SK-N-SH treated with all-trans-retinoic acid at 6 μM for 48 hours (cell line): ENCODE measurements around the gene R3HDM1.

Source experiments
- ATAC-seq: fragments of 200-7000 bp; cut with Tn5 transposase; 3 replicates; pipeline ENCODE4 v1.9.1; 2020; ENCODE audit warnings: mild to moderate bottlenecking, moderate library complexity
- ARNTL ChIP-seq: fragments of 450-650 bp; formaldehyde crosslinking; IDR thresholded peaks from 2 replicates; pipeline ENCODE4 v1.5.0; 2020; ENCODE audit warnings: low read depth, mild to moderate bottlenecking, moderate library complexity, borderline replicate concordance
- BACH2 ChIP-seq: fragments of 250-450 bp; sonication (Bioruptor Pico); IDR thresholded peaks from 2 replicates; pipeline ENCODE4 v1.9.0; 2021; ENCODE audit warnings: mild to moderate bottlenecking, borderline replicate concordance
- CREB5 ChIP-seq: fragments of 250-450 bp; sonication (Bioruptor Pico); IDR thresholded peaks from 2 replicates; pipeline ENCODE4 v1.5.1; 2020; ENCODE audit warnings: low read depth, mild to moderate bottlenecking, moderate library complexity
- CSDC2 ChIP-seq: fragments of 250-450 bp; sonication (Bioruptor Pico); IDR thresholded peaks from 2 replicates; pipeline ENCODE4 v1.5.0; 2020; ENCODE audit warnings: mild to moderate bottlenecking, moderate library complexity
- CSRNP3 ChIP-seq: fragments of 250-450 bp; sonication (Bioruptor Pico); IDR thresholded peaks from 2 replicates; pipeline ENCODE4 v1.5.1; 2021; ENCODE audit warnings: mild to moderate bottlenecking, moderate library complexity
- ESRRG ChIP-seq: fragments of 250-450 bp; sonication (Bioruptor Pico); IDR thresholded peaks from 2 replicates; pipeline ENCODE4 v1.6.1; 2021; ENCODE audit warnings: mild to moderate bottlenecking
- GLIS3 ChIP-seq: fragments of 250-450 bp; sonication (Bioruptor Pico); IDR thresholded peaks from 2 replicates; pipeline ENCODE4 v1.5.0; 2020; ENCODE audit warnings: mild to moderate bottlenecking, moderate library complexity
- ISL1 ChIP-seq: fragments of 250-450 bp; sonication (Bioruptor Pico); IDR thresholded peaks from 2 replicates; pipeline ENCODE4 v2.1.2; 2022; ENCODE audit warnings: mild to moderate bottlenecking, moderate library complexity
- OSR1 ChIP-seq: fragments of 250-450 bp; sonication (Bioruptor Pico); IDR thresholded peaks from 2 replicates; pipeline ENCODE4 v1.8.0; 2022; ENCODE audit warnings: moderate library complexity, mild to moderate bottlenecking, inconsistent platforms
- PATZ1 ChIP-seq: fragments of 250-450 bp; sonication (Bioruptor Pico); IDR thresholded peaks from 2 replicates; pipeline ENCODE4 v1.8.0; 2020; ENCODE audit warnings: mild to moderate bottlenecking, moderate library complexity, borderline replicate concordance
- POU6F1 ChIP-seq: fragments of 250-450 bp; sonication (Bioruptor Pico); IDR thresholded peaks from 2 replicates; pipeline ENCODE4 v1.8.0; 2021; ENCODE audit warnings: low read depth, mild to moderate bottlenecking, moderate library complexity, borderline replicate concordance
- PPARA ChIP-seq: fragments of 250-450 bp; sonication (Bioruptor Pico); IDR thresholded peaks from 2 replicates; pipeline ENCODE4 v1.5.0; 2020; ENCODE audit warnings: mild to moderate bottlenecking, borderline replicate concordance
- RARB ChIP-seq: fragments of 250-450 bp; sonication (Bioruptor Pico); IDR thresholded peaks from 2 replicates; pipeline ENCODE4 v1.8.0; 2021; ENCODE audit warnings: mild to moderate bottlenecking, moderate library complexity
- SNAI2 ChIP-seq: fragments of 250-450 bp; sonication (Bioruptor Pico); IDR thresholded peaks from 2 replicates; pipeline ENCODE4 v1.5.0; 2020; ENCODE audit warnings: mild to moderate bottlenecking, moderate library complexity
- TCF4 ChIP-seq: fragments of 250-450 bp; sonication (Bioruptor Pico); IDR thresholded peaks from 2 replicates; pipeline ENCODE4 v1.8.0; 2021; ENCODE audit warnings: mild to moderate bottlenecking, moderate library complexity, borderline replicate concordance
- TOX ChIP-seq: fragments of 250-450 bp; sonication (Bioruptor Pico); IDR thresholded peaks from 2 replicates; pipeline ENCODE4 v1.8.0; 2021; ENCODE audit warnings: mild to moderate bottlenecking, moderate library complexity, borderline replicate concordance
- ZC3H10 ChIP-seq: fragments of 250-450 bp; sonication (Bioruptor Pico); IDR thresholded peaks from 2 replicates; pipeline ENCODE4 v1.5.1; 2021; ENCODE audit warnings: mild to moderate bottlenecking, moderate library complexity
- ZFP3 ChIP-seq: fragments of 250-450 bp; sonication (Bioruptor Pico); IDR thresholded peaks from 2 replicates; pipeline ENCODE4 v1.5.0; 2020; ENCODE audit warnings: mild to moderate bottlenecking, moderate library complexity
- ZNF8 ChIP-seq: fragments of 450-650 bp; formaldehyde crosslinking; IDR thresholded peaks from 2 replicates; pipeline ENCODE4 v1.5.0; 2020; ENCODE audit warnings: mild to moderate bottlenecking, moderate library complexity

Gene R3HDM1

GRCh38 chr2:135633582-135633981, 102.3 kb downstream of the R3HDM1 start:
- ATAC-seq: no peak
- TF ChIP-seq SNAI2 (CRISPR knock-in tag): no peak
- TF ChIP-seq PATZ1: no peak

GRCh38 chr2:135635212-135635835, 104.0 kb downstream of the R3HDM1 start:
- ATAC-seq: no peak
- TF ChIP-seq RARB (CRISPR knock-in tag): no peak
- no peak for TF ChIP-seq GLIS3 (CRISPR knock-in tag)
- TF ChIP-seq ZFP3: no peak
- TF ChIP-seq PPARA: no peak
- TF ChIP-seq PATZ1: no peak
- TF ChIP-seq ZNF8 (CRISPR knock-in tag): no peak
- no peak for TF ChIP-seq OSR1 (CRISPR knock-in tag)
- TF ChIP-seq POU6F1 (CRISPR knock-in tag): no peak
- TF ChIP-seq CREB5 (CRISPR knock-in tag): no peak
- TF ChIP-seq TOX (CRISPR knock-in tag): no peak
- TF ChIP-seq, all 23 proteins: peak for 0

GRCh38 chr2:135636982-135637381, 105.7 kb downstream of the R3HDM1 start:
- no peak for ATAC-seq
- TF ChIP-seq ISL1 (CRISPR knock-in tag) (no peak), PPARA (no peak), ESRRG (CRISPR knock-in tag) (no peak), ZC3H10 (CRISPR knock-in tag) (no peak), ZNF8 (CRISPR knock-in tag) (no peak), CSDC2 (no peak), OSR1 (CRISPR knock-in tag) (no peak), TCF4 (CRISPR knock-in tag) (no peak)

GRCh38 chr2:135637456-135638087, 106.3 kb downstream of the R3HDM1 start:
- no peak for TF ChIP-seq CSDC2
- no peak for TF ChIP-seq CSRNP3 (CRISPR knock-in tag)
- TF ChIP-seq TCF4 (CRISPR knock-in tag): no peak
- TF ChIP-seq ESRRG (CRISPR knock-in tag): no peak
- no peak for TF ChIP-seq RARB (CRISPR knock-in tag)
- TF ChIP-seq OSR1 (CRISPR knock-in tag): no peak
- TF ChIP-seq SNAI2 (CRISPR knock-in tag): no peak
- TF ChIP-seq ZNF8 (CRISPR knock-in tag): no peak
- no peak for TF ChIP-seq ISL1 (CRISPR knock-in tag)
- TF ChIP-seq POU6F1 (CRISPR knock-in tag): no peak
- TF ChIP-seq BACH2: no peak
- TF ChIP-seq ARNTL (CRISPR knock-in tag): no peak
- TF ChIP-seq TOX (CRISPR knock-in tag): no peak
- ATAC-seq: no peak
